ENCODE measurements around the gene DNAH1. TPM values are rescaled to one million over a fixed set of nuclear protein-coding genes. Genes with fewer than 3 reads are reported as not detected.

Gene DNAH1
- total and polyA plus RNA-seq, 2 of the 4 experiments (the other 2 are of a cell fraction), result 2.0 to 4.0 TPM

GRCh38 chr3:52350416-52350815 lies 34.3 kb downstream of the DNAH1 start:
- H3K18ac ChIP-seq (ENCODE audit: low read depth, low read length), result no peak overlapping the region
- no peak overlapping the region for H2AK9ac ChIP-seq (replicated peaks; ENCODE audit: low read depth, low read length, poor library complexity)
- H3K27ac ChIP-seq (ENCODE audit: insufficient read depth, low read length), result no peak overlapping the region
- H3K4ac ChIP-seq (ENCODE audit: low read depth, low read length), result no peak overlapping the region
- no peak overlapping the region for H3K56ac ChIP-seq (ENCODE audit: extremely low read depth, insufficient read depth, low read length)
- H3K79me1 ChIP-seq (ENCODE audit: low read depth in 1 of 2, low read length in 2 of 2), result no peaks in the 10 kb centered on the region
- TF ChIP-seq MAZ (IDR thresholded peaks at IDR 0.05; ENCODE audit: borderline replicate concordance, low read depth, low read length) (no peak), MAFK (IDR thresholded peaks at IDR 0.05; ENCODE audit: low read depth, low read length) (no peak), SMC3 (IDR thresholded peaks at IDR 0.05; ENCODE audit: low read depth, low read length) (no peak), CTCF (conservative IDR thresholded peaks at IDR 0.05; ENCODE audit: low read depth, low read length) (no peak), NFE2L2 (IDR thresholded peaks at IDR 0.05; ENCODE audit: low read depth, low read length) (no peak), MXI1 (IDR thresholded peaks at IDR 0.05; ENCODE audit: borderline replicate concordance, low read depth, low read length) (no peak), FOS (IDR thresholded peaks at IDR 0.05; ENCODE audit: low read depth, low read length) (no peak), RFX5 (IDR thresholded peaks at IDR 0.05; ENCODE audit: low read depth, low read length) (no peak), BHLHE40 (IDR thresholded peaks at IDR 0.05; ENCODE audit: low read depth, low read length) (no peak), RCOR1 (IDR thresholded peaks at IDR 0.05; ENCODE audit: insufficient replicate concordance, low read length) (no peak), CHD1 (IDR thresholded peaks at IDR 0.05; ENCODE audit: low read depth, low read length) (no peak), RAD21 (IDR thresholded peaks at IDR 0.05; ENCODE audit: low read length) (no peak), POLR2A (IDR thresholded peaks at IDR 0.05; ENCODE audit: low read depth, low read length) (no peak), CEBPB (IDR thresholded peaks at IDR 0.05; ENCODE audit: low read depth, low read length) (no peak)
- TF ChIP-seq, protein P1, sequence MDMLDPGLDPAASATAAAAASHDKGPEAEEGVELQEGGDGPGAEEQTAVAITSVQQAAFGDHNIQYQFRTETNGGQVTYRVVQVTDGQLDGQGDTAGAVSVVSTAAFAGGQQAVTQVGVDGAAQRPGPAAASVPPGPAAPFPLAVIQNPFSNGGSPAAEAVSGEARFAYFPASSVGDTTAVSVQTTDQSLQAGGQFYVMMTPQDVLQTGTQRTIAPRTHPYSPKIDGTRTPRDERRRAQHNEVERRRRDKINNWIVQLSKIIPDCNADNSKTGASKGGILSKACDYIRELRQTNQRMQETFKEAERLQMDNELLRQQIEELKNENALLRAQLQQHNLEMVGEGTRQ (IDR thresholded peaks at IDR 0.05; ENCODE audit: low read depth, low read length), result no peak
- TF ChIP-seq, protein P2, sequence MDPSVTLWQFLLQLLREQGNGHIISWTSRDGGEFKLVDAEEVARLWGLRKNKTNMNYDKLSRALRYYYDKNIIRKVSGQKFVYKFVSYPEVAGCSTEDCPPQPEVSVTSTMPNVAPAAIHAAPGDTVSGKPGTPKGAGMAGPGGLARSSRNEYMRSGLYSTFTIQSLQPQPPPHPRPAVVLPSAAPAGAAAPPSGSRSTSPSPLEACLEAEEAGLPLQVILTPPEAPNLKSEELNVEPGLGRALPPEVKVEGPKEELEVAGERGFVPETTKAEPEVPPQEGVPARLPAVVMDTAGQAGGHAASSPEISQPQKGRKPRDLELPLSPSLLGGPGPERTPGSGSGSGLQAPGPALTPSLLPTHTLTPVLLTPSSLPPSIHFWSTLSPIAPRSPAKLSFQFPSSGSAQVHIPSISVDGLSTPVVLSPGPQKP (IDR thresholded peaks at IDR 0.05; ENCODE audit: borderline replicate concordance, low read depth, low read length), result no peak
- ChIA-PET CTCF (no interaction called here), POLR2A (ENCODE audit: unreplicated experiment) (no interaction called here)
- no peak overlapping the region for H2AFZ ChIP-seq (replicated peaks; ENCODE audit: low read length, poor library complexity)
- no peak overlapping the region for H3K4me2 ChIP-seq (ENCODE audit: low read depth, low read length)
- no peak overlapping the region for H4K91ac ChIP-seq (ENCODE audit: insufficient read depth, low read depth, low read length)
- no peak overlapping the region for H2AK5ac ChIP-seq (ENCODE audit: low read depth, low read length)
- H3K14ac ChIP-seq (replicated peaks; ENCODE audit: low read depth, low read length), result no peak overlapping the region
- H4K5ac ChIP-seq (ENCODE audit: low read depth, low read length), result no peak overlapping the region
- H3K4me1 ChIP-seq (ENCODE audit: control insufficient read depth, insufficient read depth, low read length), result peaks cover 14% of the 10 kb centered on the region
- H4K20me1 ChIP-seq (ENCODE audit: insufficient read depth, low read length), result no peaks in the 10 kb centered on the region; the same call in 1 of the 2 replicates
- H2BK20ac ChIP-seq (ENCODE audit: low read depth, low read length), result no peak overlapping the region
- in situ Hi-C loops (cut with MboI; ENCODE audit: low sequenced_read_pairs) (no loop called here), intact Hi-C loops (cut with micrococcal nuclease) (no loop called here), dilution Hi-C loops (cut with HindIII; ENCODE audit: low sequenced_read_pairs, unreplicated experiment) (no loop called here)
- H3K36me3 ChIP-seq (ENCODE audit: control insufficient read depth, insufficient read depth, low read length), result peaks cover 7% of the 10 kb centered on the region; the same call in 1 of the 2 replicates
- H3K9ac ChIP-seq (ENCODE audit: low read depth, low read length), result no peak overlapping the region
- no peaks in the 10 kb centered on the region for H3K9me3 ChIP-seq (ENCODE audit: control insufficient read depth, insufficient read depth, low read length)
- H3K9me1 ChIP-seq (ENCODE audit: insufficient read depth, low read length), result peaks cover 19% of the 10 kb centered on the region
- WGBS, 2 experiments (ENCODE audit: extremely low coverage in 2 of 2, insufficient read length in 1 of 2), result 80% methylated on average over 1 of the region's 7 CpGs; no CpG with 5 or more reads in 1 of the 2 experiments
- H3K4me3 ChIP-seq (ENCODE audit: insufficient read depth, low read depth, low read length), result no peak overlapping the region
- no peaks in the 10 kb centered on the region for H3K27me3 ChIP-seq (ENCODE audit: control insufficient read depth, insufficient read depth, low read length)
- DNase-seq (no peak), ATAC-seq (ENCODE audit: low read depth) (no peak)
- no peak overlapping the region for H3K23ac ChIP-seq (ENCODE audit: low read depth, low read length)
- H2BK15ac ChIP-seq (ENCODE audit: low read depth, low read length), result no peak overlapping the region
- H2BK120ac ChIP-seq (ENCODE audit: low read depth, low read length), result no peak overlapping the region
- BruUV-seq (replicated peaks), result no TSS peak
- H2BK5ac ChIP-seq (ENCODE audit: low read depth, low read length, poor library complexity, severe bottlenecking), result no peak overlapping the region
- H4K8ac ChIP-seq (ENCODE audit: low read depth in 2 of 2, low read length in 2 of 2), result no peak overlapping the region
